GM18951 (cell line): ENCODE measurements around the gene ADGRL1.
"Not testable (repeated sequence)": the region's sequence is repeated elsewhere in the genome, so short reads cannot be mapped to it uniquely, and the experiment has no call there.

ENCODE experiments used
- POLR2A ChIP-seq: IDR thresholded peaks from 4 replicates; pipeline ENCODE4 v1.6.1; 2011; ENCODE audit warnings: mild to moderate bottlenecking; ENCODE audit not compliant: insufficient read length, insufficient read depth; ENCODE audit errors: extremely low read depth
- in situ Hi-C: fragments of 300-500 bp; cut with MboI; formaldehyde crosslinking; loops from one replicate; pipeline ENCODE4 v1.12.0; 2022; ENCODE audit warnings: low sequenced_read_pairs, mixed read lengths, inconsistent platforms; ENCODE audit not compliant: unreplicated experiment

The ADGRL1 gene

DNA sequence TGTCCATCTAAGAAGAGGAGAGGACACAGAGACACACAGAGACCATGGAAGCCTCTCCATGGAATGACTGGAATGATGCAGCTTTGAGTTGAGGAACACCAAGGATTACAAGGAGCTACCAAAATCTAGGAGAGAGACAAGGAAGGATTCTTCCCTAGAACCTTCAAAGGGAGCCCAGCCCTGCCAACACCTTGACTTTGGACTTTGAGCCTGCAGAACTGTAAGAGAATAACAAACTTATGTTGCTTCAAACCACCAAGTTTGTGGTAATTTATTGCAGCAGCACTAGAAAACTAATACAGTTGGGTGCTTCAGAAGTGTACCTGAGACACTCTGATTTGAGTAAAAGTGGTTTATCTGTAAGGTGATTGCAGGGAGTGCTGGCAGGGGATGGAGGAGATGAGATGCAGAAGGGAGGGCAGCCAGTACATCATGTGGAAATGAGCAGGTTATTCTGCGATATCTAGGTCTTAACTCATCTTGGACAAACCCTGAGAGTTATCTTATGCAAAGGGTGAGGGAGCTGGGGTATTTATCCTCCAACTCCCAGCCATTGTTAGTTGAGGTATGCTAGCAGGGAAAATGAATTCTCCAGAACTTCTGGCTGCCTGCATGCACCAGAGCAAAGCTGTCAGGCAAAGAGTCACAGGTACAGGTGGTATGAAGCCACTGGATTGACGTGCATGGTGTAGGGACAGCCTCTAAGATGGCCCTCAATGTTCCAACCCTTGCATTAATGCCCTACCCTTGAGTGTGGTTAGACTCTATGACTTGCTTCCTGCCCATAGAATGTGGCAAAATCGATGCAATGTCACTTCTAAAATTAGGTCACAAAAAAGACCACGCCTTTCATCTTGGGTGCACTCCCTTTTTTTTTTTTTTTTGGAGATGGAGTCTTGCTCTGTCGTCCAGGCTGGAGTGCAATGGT, 31.3 kb upstream of the ADGRL1 start:
- no peak for TF ChIP-seq POLR2A
- in situ Hi-C loops: no loop called here

DNA sequence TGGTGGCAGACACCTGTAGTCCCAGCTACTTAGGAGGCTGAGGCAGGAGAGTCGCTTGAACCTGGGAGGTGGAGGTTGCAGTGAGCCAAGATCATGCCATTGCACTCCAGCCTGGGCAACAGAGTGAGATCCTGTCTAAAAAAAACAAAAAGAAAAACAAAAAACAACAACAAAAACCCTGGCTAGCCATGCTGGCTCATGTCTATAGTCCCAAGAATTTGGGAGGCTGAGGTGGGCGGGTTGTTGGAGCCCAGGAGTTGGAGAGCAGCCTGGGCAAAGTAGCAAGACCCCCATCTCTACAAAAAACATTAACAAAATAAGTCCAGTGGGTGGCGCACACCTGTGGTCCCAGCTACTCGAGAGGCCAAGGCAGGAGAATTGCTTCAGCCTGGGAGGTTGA, 27.0 kb upstream of the ADGRL1 start:
- in situ Hi-C loops: not testable (repeated sequence)

DNA sequence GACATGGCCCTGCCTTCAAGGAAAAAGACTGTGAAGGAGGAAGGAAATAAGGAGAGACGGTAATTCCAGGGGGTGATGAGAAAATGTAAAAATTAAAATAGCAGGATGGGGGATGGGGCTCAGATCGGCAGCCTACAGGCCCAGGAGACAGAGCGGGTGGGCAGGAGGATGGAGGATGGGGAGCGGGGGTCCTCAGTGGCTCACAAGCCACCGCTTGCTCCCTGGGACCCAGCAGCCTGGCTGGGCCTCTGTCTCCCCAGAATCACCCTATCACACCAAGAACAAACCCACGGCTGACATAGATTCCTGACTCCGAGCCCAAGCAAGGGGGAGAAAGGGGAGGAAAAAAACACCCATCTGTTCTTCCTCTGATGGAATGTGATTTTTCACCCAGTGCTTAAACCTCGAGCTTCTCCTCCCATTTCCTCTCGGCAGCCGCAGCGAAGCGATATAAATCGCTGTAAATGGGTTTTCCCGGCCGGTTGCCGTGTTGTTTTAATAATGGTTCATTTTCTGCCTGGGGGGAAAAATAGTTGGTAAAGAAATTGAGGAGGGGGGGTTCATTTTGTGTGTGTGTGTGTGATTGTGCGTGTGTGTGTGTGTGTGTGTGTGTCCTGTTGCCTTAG, 22.6 kb upstream of the ADGRL1 start:
- in situ Hi-C loops: not testable (repeated sequence)

DNA sequence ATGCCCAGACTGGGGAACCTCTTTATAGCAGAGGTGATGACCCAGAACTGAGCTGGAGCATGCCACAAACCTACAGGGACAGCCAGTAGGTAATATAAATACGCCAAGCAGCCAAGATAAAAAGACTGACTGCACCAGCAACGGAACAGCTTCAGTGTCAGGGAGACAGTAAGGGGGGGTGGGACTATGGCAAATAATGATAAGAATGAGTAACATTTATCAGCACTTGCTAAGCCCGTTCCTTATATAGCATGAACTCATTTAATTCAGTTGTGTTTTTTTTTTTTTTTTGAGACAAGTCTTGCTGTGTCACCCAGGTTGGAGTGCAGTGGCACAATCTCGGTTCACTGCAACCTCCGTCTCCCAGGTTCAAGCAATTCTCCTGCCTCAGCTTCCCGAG, 20.5 kb upstream of the ADGRL1 start:
- in situ Hi-C loops: not testable (repeated sequence)

DNA sequence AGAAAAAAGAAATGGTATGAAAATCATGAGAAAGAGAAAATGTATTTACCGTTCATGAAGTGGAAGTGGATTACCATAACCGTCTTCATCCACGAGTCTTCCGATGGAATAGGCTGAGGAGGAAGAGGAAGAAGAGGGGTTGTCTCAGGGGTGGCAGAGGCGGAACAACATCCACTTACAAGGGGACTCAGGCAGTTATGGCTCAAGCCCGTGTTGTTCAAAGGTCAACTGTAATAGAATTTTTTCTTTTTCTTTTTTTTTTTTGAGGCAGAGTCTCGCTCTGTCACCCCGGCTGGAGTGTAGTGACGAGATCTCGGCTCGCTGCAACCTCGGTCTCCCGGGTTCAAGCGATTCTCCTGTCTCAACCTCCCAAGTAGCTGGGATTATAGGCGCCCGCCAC, 16.9 kb upstream of the ADGRL1 start:
- in situ Hi-C loops: no loop called here
- no peak for TF ChIP-seq POLR2A

DNA sequence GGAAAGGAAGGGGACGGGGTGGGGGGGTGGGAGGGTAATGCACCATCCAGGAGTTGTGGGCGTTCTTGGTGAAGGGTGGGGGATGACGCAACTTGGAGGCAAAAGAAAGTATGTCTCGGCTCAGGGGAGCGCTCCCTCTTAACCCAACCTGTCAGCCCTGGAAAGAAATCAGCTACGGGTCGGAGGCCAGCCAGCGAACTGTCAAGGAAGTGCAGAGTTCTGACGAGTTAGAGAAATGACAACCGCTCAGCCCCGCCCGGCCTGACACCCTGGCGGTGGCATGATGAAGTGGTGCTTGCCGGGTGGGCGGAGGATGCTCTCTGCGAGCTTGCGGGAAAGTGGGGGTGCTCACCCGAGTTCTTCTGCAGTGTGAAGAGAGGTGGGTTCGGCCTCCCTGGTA, 15.4 kb upstream of the ADGRL1 start:
- in situ Hi-C loops: not testable (repeated sequence)

DNA sequence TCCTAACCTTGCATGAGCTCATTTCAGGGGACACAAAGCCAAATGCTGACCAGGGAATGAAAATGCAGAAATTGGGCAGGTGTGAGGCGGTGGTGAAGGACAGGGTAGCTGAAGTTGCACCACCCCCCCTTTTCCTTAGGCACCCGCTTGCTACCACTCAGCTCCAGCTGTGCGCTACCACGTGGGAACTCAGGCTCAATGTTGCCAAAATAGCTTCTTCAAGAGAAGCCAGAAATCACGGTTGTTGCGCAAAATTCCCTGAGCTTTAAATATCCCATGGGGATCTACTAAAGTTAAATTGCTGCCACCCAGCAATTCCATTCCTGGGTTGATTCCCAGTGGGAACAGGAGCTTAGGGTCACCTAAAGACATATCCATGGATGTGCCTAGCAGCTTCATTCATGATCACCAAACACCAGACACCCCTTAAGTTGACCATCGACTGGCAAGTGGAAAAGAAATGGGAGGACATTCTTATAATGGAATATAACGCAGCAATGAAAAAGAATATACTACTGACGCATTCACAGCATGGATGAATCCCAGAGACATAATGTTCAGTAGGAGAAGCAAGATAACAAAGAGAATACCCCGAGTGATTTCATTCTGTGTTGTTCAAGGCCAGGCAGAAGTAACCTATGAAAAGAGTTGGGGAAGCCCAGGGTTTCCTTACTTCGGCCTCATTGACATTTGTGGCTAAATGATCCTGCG, 12.8 kb upstream of the ADGRL1 start:
- in situ Hi-C loops: no loop called here
- no peak for TF ChIP-seq POLR2A

DNA sequence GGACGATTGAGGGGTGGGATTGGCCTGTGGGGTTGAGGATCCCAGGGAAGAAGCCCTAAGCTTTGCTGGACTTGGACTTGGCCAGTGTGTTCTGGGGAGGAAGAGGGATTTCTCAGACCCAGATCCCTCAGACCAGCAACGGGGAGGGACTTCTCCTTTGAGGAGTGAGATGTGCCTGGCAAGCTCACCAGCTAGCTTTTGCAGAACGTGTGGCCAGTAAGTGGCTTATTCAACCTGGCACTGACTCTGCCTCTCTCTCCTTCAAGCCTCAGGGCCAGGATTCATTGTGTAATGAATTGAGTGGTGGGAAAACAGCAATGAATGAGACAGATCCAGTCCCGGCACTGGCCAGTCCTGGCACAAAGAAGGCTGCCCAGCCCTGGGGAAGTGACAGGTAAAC, 11.9 kb upstream of the ADGRL1 start:
- in situ Hi-C loops: not testable (repeated sequence)

DNA sequence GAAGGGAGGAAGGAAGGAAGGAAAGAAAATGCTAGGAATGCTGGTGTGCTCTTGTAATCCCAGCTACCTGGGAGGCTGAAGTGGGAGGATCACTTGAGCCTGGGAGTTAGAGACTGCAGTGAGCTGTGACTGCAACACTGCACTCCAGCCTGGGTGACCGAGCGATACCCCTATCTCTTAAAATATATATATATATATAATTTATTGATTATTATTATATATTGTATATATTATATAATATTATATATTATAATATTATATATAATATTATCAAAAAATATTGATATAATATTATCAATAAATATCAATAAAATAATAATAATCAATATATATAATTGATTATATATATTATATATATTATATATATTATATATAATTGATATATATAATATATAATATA, 8.6 kb upstream of the ADGRL1 start:
- in situ Hi-C loops: no loop called here
- no peak for TF ChIP-seq POLR2A

DNA sequence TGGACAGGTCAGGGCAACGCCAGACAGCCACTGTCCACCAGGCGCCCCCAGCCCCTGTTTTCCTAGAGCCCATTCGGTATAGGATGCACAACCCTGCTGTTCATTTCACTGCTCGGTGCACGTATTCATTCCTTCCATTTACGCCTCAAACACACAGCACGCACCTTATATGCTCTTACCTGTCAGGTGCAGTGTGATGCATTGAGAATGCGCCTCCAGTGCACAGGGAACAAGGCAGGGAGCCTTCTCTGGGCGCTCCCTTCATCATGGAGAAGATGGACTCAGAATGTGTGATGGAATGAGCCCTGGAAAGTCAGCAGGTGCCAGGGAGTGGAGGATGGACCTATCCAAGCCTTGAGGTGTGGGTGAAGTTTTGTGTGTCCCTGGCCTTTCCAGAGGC, 4.2 kb upstream of the ADGRL1 start:
- in situ Hi-C loops: not testable (repeated sequence)

DNA sequence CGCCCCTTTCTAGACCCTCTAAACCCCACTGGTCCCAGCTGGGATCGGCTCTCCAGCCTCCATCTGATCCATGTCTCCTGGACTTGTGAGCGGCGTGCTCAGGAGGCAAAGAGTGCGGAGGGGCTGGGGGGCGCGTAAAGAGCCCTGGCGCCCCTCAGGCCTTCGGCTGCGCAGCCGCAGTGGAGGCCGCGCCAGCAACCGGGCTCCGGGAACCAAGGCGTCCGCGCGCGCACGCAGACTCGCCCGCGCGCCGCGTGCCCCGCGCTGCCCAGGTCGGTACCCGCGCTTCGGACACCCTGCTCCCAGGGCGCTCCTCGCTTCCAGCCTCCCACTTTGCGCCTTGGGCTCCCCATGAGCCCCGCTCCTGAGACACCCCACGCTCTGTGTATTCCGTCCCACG, 3.4 kb upstream of the ADGRL1 start:
- in situ Hi-C loops: not testable (repeated sequence)

DNA sequence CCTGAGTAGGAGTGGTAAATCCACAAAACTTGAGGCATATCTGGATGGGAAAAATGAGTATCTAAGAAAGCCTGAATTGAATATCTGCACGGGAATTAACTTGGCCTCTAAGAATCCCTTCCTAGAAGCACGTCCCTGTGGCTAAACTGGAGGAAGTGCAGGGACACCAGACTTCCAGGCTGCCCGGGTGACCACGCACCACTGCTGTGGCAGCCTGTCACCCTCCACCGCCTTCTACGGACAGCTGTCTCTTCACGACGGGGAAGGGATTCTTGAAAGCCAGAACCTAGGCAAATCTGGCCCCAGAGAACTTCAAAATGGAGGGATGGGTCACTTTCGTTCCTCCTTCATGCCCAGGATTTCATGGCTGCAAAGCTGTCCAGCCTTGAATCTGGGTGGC, 2.5 kb upstream of the ADGRL1 start:
- in situ Hi-C loops: not testable (repeated sequence)

DNA sequence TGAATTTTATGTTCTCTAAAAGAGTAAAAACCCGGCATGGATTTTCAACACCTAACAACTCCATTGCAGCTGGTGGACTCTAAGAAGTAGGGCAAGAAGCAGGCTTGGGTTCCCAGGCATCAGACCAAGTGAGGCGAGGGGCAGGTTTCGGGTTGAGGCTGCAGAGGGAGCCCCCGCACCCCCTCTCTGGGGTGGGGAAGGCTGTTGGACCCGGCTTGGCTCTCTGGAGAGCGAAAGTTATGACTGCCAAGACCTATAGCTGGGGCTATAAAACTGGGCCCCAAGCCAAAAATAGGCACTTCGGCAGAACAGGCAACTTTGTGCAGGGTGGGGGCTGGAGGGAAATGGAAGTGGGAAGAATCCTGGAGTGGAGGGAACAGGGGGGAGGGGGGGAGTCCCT, 1.8 kb upstream of the ADGRL1 start:
- in situ Hi-C loops: not testable (repeated sequence)

DNA sequence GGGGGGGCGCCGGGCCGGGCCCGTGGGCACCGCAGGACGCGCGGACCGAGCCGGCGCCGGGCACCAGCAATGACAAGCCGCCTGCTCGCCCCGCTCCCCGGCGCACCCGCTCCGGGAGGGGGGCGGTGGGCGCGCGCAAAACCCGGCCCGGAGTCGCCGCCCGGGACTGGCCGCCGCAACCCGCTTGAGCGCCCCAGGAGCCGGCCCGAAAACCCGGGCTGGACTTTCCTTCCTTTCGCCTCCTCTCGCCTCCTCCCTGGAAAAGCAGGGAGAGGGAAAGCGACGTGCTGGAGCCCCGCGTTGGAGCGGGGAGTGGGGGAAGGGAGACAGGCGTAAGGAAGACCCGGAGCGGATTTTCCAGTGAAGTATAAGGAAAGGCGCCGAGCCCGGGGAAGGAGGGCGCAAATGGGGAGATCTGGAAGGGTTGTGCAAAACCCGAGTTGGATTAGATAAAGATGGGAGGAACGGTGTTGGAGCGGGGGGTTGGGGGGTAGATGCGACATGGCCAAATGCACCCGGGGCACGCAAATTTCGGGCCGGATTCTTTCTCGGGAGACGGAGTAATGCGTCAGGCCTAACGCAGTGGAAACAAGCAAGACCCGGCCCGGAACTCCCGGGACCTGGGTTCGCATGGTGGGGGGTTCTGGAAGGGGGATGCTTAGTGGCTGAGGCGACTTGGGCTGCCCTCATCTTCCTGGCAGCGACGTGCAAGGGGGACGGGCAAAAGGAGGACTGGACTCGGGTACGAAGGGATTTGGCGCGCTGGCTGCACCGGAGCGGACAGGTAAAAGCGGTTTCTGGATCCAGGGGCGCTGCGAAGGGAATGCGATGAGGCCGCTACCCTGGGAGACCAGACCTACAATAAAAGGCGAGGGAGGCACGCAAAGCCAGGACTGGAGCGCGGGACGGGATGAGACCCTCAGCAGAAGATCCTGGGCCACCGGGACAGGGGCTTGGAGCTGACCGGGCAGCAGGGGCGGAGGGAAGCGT, 1.1 kb upstream of the ADGRL1 start:
- in situ Hi-C loops: not testable (repeated sequence)

DNA sequence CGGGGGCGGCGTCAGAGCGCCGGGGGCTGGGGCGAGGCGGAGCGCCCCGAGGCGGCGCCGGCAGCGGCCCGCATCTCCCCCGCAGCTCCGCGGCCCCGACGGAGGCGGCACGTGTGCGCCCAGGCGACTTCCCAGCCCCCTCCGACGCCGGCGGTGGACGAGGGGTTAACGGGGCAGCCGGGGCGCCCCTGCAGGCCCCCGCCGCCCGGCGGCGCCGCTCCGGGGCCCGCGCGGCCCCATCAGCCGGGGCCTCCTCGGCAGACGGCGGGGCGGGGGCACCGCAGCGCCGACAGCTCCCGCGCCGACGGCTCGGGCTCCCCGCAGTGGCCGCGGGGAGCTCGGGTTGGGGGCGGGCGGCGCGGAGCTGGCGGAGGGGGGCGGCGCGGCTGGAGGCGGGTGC, 339 bp upstream of the ADGRL1 start:
- in situ Hi-C loops: not testable (repeated sequence)

DNA sequence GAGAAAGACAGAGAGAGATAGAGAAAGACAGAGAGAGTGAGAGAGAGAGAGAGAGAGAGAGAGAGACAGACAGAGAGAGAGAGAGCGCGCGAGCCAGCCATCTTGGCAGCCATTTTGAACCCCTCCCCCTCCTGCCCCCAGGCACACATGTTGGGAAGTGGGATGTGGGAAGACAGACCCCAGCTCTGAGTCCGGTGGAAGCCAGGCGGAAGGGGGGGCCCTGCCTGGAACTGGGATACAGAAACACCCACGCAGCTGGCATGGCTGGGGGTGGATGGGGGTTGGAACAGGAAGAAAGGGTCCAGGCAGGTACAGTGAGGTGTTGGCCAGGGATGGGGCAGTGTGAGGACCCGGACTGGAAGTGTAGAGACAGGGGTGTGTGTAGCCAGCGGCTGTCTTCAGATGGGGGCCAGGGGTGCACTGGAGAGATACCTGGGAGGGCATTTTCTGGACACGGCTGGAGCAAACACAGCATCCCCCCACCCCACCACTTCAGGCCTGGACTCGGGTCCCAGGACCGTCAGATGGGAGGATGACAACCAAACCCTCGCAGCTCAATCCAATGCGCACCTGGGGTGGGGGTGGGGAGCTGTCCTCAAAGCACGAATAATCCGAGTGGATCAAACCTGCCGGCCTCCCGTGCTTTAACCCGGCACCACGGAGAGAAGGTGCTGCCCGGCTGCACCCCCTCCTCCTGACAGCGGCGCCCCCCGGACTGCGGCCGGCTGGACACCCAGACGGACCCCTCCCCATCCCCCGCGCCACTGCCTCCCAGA, 1.1 kb downstream of the ADGRL1 start:
- in situ Hi-C loops: not testable (repeated sequence)

DNA sequence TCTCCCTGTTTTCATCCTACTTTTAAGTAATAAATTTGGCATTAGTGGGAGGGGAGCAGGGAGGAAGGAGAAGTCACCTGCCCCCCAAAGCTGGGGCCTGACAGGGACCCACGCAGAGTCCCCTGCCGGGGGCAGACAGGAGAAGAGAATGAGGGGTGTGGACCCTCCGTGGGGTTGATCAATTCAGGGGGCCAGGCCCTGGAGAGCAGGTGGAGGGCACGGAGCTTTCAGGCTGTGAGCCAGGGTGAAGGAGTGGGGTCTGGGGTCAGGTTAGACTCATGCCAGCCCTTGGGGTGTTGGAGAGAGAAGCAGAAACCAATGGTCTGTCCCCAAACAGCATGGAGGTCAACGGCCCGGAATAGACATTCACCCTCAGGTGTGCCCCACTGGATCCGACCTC, 1.8 kb downstream of the ADGRL1 start:
- in situ Hi-C loops: not testable (repeated sequence)

DNA sequence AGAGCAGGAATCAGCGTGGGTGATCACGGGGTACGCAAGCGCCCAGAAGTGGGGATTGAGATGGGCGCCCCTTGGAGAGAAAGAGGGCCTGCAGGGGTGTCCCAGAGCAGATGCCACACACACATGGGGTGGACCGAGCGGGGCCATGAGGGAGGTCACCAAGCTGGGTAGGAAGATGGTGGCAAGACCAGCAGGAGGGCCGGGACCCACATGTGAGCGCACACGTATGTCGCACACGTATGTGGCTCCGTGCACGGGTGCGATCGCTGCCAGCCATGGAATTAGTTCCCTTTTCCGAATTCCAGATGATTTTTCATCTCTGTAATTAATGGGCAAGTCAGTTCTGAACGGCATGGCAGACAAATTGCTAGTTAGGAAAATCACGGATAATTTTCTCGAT, 2.2 kb downstream of the ADGRL1 start:
- in situ Hi-C loops: not testable (repeated sequence)
